NT2/D1 (cell line): ENCODE measurements around the gene FOXI2.

ENCODE experiments used
- SUZ12 ChIP-seq: IDR thresholded peaks from 2 replicates; pipeline ENCODE4 v1.6.1; 2011; ENCODE audit not compliant: insufficient read length, insufficient read depth; ENCODE audit errors: extremely low read depth
- YY1 ChIP-seq: IDR thresholded peaks from 2 replicates; pipeline ENCODE4 v1.6.1; 2011; ENCODE audit not compliant: insufficient read length, insufficient read depth
- ZNF274 ChIP-seq: IDR thresholded peaks from 2 replicates; pipeline ENCODE4 v1.6.1; 2011; ENCODE audit warnings: mild to moderate bottlenecking, low read depth, low read length

- TF ChIP-seq YY1 (no peak), ZNF274 (no peak), SUZ12 (no peak)
These were observed at the start of gene FOXI2 for GRCh38 chr10:127736915-127737562.
